Omental fat pad (tissue), 4 donors: ENCODE measurements around the gene DNAAF2. TPM values are rescaled to one million over a fixed set of nuclear protein-coding genes. Genes with fewer than 3 reads are reported as not detected.

Experiments
- ATAC-seq: fragments of 150-250 bp; one replicate; pipeline ENCODE4 v1.9.1; 2016; ENCODE audit warnings: mild to moderate bottlenecking, moderate library complexity; ENCODE audit not compliant: low FRiP score
- DNase-seq: peaks from one replicate; pipeline ENCODE4 v3.0.0-alpha.2; 2019; ENCODE audit warnings: low spot score
- CTCF ChIP-seq, 3 donors: fragments of 450-650 bp; IDR thresholded peaks; one replicate each; pipeline ENCODE4 v1.5.1; 2016 to 2017; ENCODE audit warnings: antibody characterized with exemption in 3 of 3, mild to moderate bottlenecking in 3 of 3, moderate library complexity in 2 of 3
- total RNA-seq, 4 donors: library from RNA; depleted of rRNA; stranded (reverse); fragments of >200 nt; gene quantifications; one replicate each; pipeline ENCODE4 v1.1.0, GENCODE V29; 2016

The DNAAF2 gene
- total RNA-seq, 4 donors from 2014 or later, result 7.2 to 16.5 (median 10.3) TPM

DNA sequence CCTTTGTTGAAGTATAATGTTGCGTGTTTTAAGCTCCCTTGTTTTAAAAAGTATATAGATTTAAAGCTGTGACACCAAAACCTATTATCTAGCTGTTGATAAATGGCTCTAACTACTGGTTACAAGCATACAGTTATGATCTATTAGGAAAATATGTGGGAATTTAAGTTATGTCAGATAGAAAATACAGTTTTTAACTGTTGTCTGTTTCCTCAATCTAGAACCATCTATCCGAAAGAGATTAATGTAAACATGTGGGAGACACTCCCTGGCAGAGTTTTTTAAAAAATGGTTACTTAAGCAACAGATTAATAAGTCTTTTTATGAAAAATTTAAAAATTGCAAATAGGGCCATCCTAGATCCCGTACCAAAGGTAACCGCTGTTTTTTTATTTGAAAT lies 22.8 kb downstream of the DNAAF2 start:
- DNase-seq, result no peak
- no peak for ATAC-seq
- TF ChIP-seq CTCF (IDR thresholded peaks at IDR 0.05), result no peak

DNA sequence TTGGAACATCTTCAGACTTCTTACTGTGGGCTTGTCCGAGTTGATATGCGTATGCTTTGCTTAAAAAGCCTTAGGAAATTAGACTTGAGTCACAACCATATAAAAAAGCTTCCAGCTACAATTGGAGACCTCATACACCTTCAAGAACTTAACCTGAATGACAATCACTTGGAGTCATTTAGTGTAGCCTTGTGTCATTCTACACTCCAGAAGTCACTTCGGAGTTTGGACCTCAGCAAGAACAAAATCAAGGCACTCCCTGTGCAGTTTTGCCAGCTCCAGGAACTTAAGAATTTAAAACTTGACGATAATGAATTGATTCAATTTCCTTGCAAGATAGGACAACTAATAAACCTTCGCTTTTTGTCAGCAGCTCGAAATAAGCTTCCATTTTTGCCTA lies 27.5 kb downstream of the DNAAF2 start:
- no peak for DNase-seq
- ATAC-seq, result no peak
- TF ChIP-seq CTCF (IDR thresholded peaks at IDR 0.05), result no peak

DNA sequence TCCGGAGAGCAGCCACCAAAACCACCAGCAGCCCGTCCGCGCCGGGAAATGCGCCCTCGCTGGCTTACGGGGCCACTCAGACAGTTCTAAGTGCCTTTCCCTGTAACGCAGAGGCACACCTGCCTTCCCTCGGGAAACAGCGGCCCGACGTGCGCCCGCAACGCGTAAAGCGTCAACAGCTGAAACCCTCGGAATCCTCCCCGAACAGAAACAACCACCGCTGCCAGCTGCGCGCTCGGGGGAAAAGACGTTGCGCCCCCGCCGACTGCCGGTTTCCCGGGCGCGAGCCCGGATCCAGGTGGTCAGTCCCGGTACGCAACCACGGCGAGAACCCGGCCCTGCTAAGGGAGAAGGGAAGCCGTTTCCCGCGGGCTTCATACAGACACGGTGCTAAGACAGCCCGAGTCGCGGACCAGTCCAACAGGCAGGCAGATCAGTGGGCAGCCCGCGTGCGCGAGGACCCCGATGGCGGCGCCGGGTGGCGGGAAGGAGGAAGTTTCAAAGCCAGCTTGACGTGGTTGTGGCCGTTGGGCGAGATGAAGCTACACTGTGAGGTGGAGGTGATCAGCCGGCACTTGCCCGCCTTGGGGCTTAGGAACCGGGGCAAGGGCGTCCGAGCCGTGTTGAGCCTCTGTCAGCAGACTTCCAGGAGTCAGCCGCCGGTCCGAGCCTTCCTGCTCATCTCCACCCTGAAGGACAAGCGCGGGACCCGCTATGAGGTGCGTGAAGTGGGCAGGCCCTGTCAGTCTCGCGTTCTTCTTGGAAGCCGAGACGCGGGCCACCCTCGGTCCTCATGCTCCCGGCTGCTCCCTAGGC lies 36.4 kb downstream of the DNAAF2 start, which contains the start of gene LRR1:
LRR1 (plus strand) TSS at position 456 of the 816 bp plus-strand sequence; CDS start at position 537, 81 bp downstream.
- DNase-seq (peak; percentile 64), ATAC-seq (peak; percentile 83)
- TF ChIP-seq CTCF (IDR thresholded peaks at IDR 0.05), result no peak

DNA sequence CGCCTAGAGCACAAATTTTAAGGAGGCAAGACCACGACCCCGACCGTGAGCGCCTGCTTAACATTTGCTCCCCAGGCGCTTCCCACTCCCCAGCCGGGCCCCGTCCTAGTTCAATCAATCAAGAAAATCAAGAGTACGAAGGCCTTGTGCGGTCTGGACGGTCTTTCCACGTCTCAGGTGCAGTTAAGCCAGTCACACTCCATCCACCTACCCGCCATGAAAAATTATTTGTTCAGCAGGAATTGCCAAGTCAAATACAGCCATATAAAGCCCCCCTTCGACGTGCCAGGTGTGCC lies 36.9 kb downstream of the DNAAF2 start:
- TF ChIP-seq CTCF (IDR thresholded peaks at IDR 0.05), result no peak
- DNase-seq, result no peak
- ATAC-seq, result peak; percentile 18

GRCh38 chr14:49594347-49595091 lies 40.5 kb downstream of the DNAAF2 start:
- TF ChIP-seq CTCF (IDR thresholded peaks at IDR 0.05), result no peak
- no peak for ATAC-seq
- DNase-seq, result no peak

- TF ChIP-seq CTCF (IDR thresholded peaks at IDR 0.05), result no peak
- ATAC-seq (no peak), DNase-seq (no peak)
Measured at GRCh38 chr14:49593016-49593415, 42.0 kb downstream of the DNAAF2 start.
